ENCODE measurements around the gene ENTHD1. TPM values are rescaled to one million over a fixed set of nuclear protein-coding genes. Genes with fewer than 3 reads are reported as not detected.

The ENTHD1 gene
- total RNA-seq, 1 donor from 2014 or later = not detected

- Mint-ChIP-seq H3K4me3 (no peak overlapping the region), H3K27me3 (ENCODE audit: low read depth) (peaks cover 4% of the 10 kb centered on the region), H3K27ac (ENCODE audit: unreplicated experiment) (no peak overlapping the region), H3K36me3 (ENCODE audit: low read depth) (no peaks in the 10 kb centered on the region), H3K4me1 (peaks cover 36% of the 10 kb centered on the region), H3K9me3 (no peaks in the 10 kb centered on the region)
- DNase-seq (ENCODE audit: low read depth, low spot score) = no peak
- TF ChIP-seq, protein P1, sequence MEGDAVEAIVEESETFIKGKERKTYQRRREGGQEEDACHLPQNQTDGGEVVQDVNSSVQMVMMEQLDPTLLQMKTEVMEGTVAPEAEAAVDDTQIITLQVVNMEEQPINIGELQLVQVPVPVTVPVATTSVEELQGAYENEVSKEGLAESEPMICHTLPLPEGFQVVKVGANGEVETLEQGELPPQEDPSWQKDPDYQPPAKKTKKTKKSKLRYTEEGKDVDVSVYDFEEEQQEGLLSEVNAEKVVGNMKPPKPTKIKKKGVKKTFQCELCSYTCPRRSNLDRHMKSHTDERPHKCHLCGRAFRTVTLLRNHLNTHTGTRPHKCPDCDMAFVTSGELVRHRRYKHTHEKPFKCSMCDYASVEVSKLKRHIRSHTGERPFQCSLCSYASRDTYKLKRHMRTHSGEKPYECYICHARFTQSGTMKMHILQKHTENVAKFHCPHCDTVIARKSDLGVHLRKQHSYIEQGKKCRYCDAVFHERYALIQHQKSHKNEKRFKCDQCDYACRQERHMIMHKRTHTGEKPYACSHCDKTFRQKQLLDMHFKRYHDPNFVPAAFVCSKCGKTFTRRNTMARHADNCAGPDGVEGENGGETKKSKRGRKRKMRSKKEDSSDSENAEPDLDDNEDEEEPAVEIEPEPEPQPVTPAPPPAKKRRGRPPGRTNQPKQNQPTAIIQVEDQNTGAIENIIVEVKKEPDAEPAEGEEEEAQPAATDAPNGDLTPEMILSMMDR (conservative IDR thresholded peaks at IDR 0.05) = no peak
These were observed 41.6 kb upstream of the ENTHD1 start for GRCh38 chr22:39935116-39935515.

GRCh38 chr22:39933741-39934140 lies 40.2 kb upstream of the ENTHD1 start:
- H3K4me3 Mint-ChIP-seq = no peak overlapping the region
- H3K4me1 Mint-ChIP-seq = peaks cover 36% of the 10 kb centered on the region
- peaks cover 4% of the 10 kb centered on the region for H3K27me3 Mint-ChIP-seq (ENCODE audit: low read depth)
- H3K27ac Mint-ChIP-seq (ENCODE audit: unreplicated experiment) = no peak overlapping the region
- H3K36me3 Mint-ChIP-seq (ENCODE audit: low read depth) = no peaks in the 10 kb centered on the region
- TF ChIP-seq, protein P1 (conservative IDR thresholded peaks at IDR 0.05) = no peak
- H3K9me3 Mint-ChIP-seq = no peaks in the 10 kb centered on the region
- no peak for DNase-seq (ENCODE audit: low read depth, low spot score)

DNA sequence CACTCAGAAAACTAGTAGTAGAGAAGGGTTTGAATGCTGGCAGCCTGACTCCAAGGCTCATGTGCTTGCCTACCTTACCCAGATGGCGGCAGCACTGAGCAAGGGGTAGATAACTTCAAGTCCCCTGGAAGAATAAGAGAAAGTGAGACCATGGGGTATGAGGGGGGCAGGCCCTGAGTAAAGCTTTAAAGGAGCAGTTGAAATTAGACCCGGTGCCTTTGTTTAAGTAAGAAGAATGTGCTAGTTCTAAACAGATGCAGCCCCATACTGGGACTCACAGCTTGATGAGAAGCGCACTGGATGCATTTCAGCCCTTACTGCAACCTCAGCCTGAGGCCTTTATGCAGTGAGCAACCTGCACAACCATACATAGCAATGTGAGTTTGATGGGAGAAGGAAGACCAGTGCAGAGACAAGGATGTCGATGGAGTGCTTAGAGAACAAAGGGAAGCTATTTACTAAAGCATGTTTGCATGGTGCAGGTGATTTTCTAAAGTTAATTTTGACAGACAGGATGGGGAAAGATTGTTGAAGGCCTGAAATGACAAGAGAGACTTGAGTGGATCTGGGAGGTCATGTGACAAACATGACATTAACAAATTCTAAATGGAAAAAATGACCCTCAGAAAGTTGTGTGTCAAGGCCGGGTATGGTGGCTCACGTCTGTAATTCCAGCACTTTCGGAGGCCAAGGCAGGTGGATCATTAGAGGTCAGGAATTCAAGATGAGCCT lies 39.5 kb upstream of the ENTHD1 start:
- no peak overlapping the region for H3K4me3 Mint-ChIP-seq
- TF ChIP-seq, protein P1 (conservative IDR thresholded peaks at IDR 0.05) = peak; percentile 63
- H3K27me3 Mint-ChIP-seq (ENCODE audit: low read depth) = peaks cover 4% of the 10 kb centered on the region
- peaks cover 36% of the 10 kb centered on the region for H3K4me1 Mint-ChIP-seq
- H3K27ac Mint-ChIP-seq (ENCODE audit: unreplicated experiment) = no peak overlapping the region
- H3K9me3 Mint-ChIP-seq = no peaks in the 10 kb centered on the region
- DNase-seq (ENCODE audit: low read depth, low spot score) = peak; percentile 21
- H3K36me3 Mint-ChIP-seq (ENCODE audit: low read depth) = no peaks in the 10 kb centered on the region

DNA sequence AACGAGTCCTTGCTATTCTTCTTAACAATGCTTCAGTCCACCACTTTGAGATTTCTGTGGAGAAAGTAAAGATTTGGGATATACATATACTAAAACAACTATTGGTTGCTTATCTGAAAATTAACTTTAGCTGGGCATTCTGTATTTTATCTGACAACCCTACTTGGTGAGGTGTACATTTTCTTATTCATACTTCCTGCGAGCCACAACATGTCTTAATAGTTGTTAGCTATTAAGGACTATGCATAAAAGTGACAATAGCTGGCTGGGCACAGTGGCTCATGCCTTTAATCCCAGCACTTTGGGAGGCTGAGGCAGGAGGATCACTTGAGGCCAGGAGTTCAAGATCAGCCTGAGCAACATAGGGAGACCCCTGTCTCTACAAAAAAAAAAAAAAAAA lies 38.6 kb upstream of the ENTHD1 start:
- DNase-seq (ENCODE audit: low read depth, low spot score) = no peak
- Mint-ChIP-seq H3K27ac (ENCODE audit: unreplicated experiment) (no peak overlapping the region), H3K27me3 (ENCODE audit: low read depth) (peaks cover 4% of the 10 kb centered on the region), H3K36me3 (ENCODE audit: low read depth) (no peaks in the 10 kb centered on the region), H3K4me3 (no peak overlapping the region), H3K9me3 (no peaks in the 10 kb centered on the region), H3K4me1 (peaks cover 36% of the 10 kb centered on the region)
- TF ChIP-seq, protein P1 (conservative IDR thresholded peaks at IDR 0.05) = no peak

DNA sequence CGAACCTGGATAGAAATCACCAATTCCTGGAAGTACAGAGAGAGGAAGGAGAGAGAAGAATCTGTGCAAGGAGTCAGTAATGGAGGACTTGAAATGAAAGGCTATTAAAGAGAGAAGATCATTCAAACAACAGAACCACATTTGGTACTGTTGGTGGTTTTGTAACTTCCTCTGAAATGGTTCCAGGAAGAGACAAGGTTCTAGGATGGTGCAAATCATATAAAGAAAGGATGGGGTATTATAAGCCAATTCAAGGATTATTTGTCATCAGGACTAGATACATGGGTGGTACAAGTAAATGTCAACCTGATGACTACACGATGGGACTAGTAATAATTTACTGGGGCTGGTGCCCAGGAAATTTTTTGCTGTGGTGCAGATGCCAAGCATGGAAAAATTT lies 37.7 kb upstream of the ENTHD1 start:
- Mint-ChIP-seq H3K4me3 (no peak overlapping the region), H3K4me1 (peaks cover 36% of the 10 kb centered on the region), H3K36me3 (ENCODE audit: low read depth) (no peaks in the 10 kb centered on the region), H3K27me3 (ENCODE audit: low read depth) (peaks cover under 1% of the 10 kb centered on the region), H3K9me3 (no peaks in the 10 kb centered on the region), H3K27ac (ENCODE audit: unreplicated experiment) (no peak overlapping the region)
- DNase-seq (ENCODE audit: low read depth, low spot score) = no peak
- TF ChIP-seq, protein P1 (conservative IDR thresholded peaks at IDR 0.05) = no peak
